ENCODE data around the gene ARRDC1.
"Not testable (repeated sequence)": the region's sequence is repeated elsewhere in the genome, so short reads cannot be mapped to it uniquely, and the experiment has no call there.

The ARRDC1 gene

GRCh38 chr9:137605121-137606004 is at the start of gene ARRDC1:
TSS of gene ARRDC1 (plus strand) at chr9:137605686. CDS start at chr9:137605718, 32 bp downstream.
- H3K27me3 ChIP-seq (ENCODE audit: insufficient read depth, low read depth, severe bottlenecking): no peaks in the 10 kb centered on the region
- peak; percentile 94 for DNase-seq
- peak within 1 kb of the TSS; percentile 86 for H3K27ac ChIP-seq
- no peaks in the 10 kb centered on the region for H3K36me3 ChIP-seq
- H3K9me3 ChIP-seq (ENCODE audit: severe bottlenecking): no peaks in the 10 kb centered on the region
- TF ChIP-seq CTCF (IDR thresholded peaks at IDR 0.05; ENCODE audit: low read depth, low read length): no peak
- peak within 1 kb of the TSS; percentile 42 for H3K4me3 ChIP-seq (ENCODE audit: low read depth, low read length)

- H3K4me3 ChIP-seq (ENCODE audit: low read depth, low read length): no peak overlapping the region
- no peak for DNase-seq
- no peak for TF ChIP-seq CTCF (IDR thresholded peaks at IDR 0.05; ENCODE audit: low read depth, low read length)
- H3K27ac ChIP-seq: no peak overlapping the region
- H3K27me3 ChIP-seq (ENCODE audit: insufficient read depth, low read depth, severe bottlenecking): no peaks in the 10 kb centered on the region
- H3K9me3 ChIP-seq (ENCODE audit: severe bottlenecking): no peaks in the 10 kb centered on the region
- H3K36me3 ChIP-seq: peaks cover 57% of the 10 kb centered on the region
Measured at GRCh38 chr9:137556069-137556838, 49.2 kb upstream of the ARRDC1 start.

- H3K27me3 ChIP-seq (ENCODE audit: insufficient read depth, low read depth, severe bottlenecking): no peaks in the 10 kb centered on the region
- no peak for DNase-seq
- H3K36me3 ChIP-seq: peaks cover 67% of the 10 kb centered on the region
- no peak overlapping the region for H3K4me3 ChIP-seq (ENCODE audit: low read depth, low read length)
- no peaks in the 10 kb centered on the region for H3K9me3 ChIP-seq (ENCODE audit: severe bottlenecking)
- TF ChIP-seq CTCF (IDR thresholded peaks at IDR 0.05; ENCODE audit: low read depth, low read length): no peak
- no peak overlapping the region for H3K27ac ChIP-seq
Measured at GRCh38 chr9:137558127-137558526, 47.4 kb upstream of the ARRDC1 start.

- no peak for DNase-seq
- no peak overlapping the region for H3K27ac ChIP-seq
- no peaks in the 10 kb centered on the region for H3K9me3 ChIP-seq (ENCODE audit: severe bottlenecking)
- H3K36me3 ChIP-seq: peaks cover 38% of the 10 kb centered on the region
- TF ChIP-seq CTCF (IDR thresholded peaks at IDR 0.05; ENCODE audit: low read depth, low read length): no peak
- H3K27me3 ChIP-seq (ENCODE audit: insufficient read depth, low read depth, severe bottlenecking): no peaks in the 10 kb centered on the region
- no peak overlapping the region for H3K4me3 ChIP-seq (ENCODE audit: low read depth, low read length)
Measured at GRCh38 chr9:137564134-137564533, 41.4 kb upstream of the ARRDC1 start.

GRCh38 chr9:137564817-137565411 is 40.6 kb upstream of the ARRDC1 start:
- no peak for DNase-seq
- Histone ChIP-seq H3K27ac (no peak overlapping the region), H3K9me3 (ENCODE audit: severe bottlenecking) (no peaks in the 10 kb centered on the region), H3K36me3 (peaks cover 36% of the 10 kb centered on the region), H3K4me3 (ENCODE audit: low read depth, low read length) (no peak overlapping the region), H3K27me3 (ENCODE audit: insufficient read depth, low read depth, severe bottlenecking) (no peaks in the 10 kb centered on the region)
- TF ChIP-seq CTCF (IDR thresholded peaks at IDR 0.05; ENCODE audit: low read depth, low read length): no peak

- not testable (repeated sequence) for H3K27ac ChIP-seq; H3K9me3 ChIP-seq (ENCODE audit: severe bottlenecking); DNase-seq; H3K4me3 ChIP-seq (ENCODE audit: low read depth, low read length); H3K27me3 ChIP-seq (ENCODE audit: insufficient read depth, low read depth, severe bottlenecking)
- H3K36me3 ChIP-seq: peaks cover 35% of the 10 kb centered on the region
Measured at GRCh38 chr9:137568445-137568844, 37.0 kb upstream of the ARRDC1 start.
